Stimulated activated naive CD4-positive, alpha-beta T cell treated with Interleukin-2 at 50 U/mL for 16 hours (primary cell): ENCODE data around the gene GNPDA2.

Experiments used
- DNase-seq: peaks from one replicate; lab custom pipeline; 2025; lab: John Stamatoyannopoulos, UW

GNPDA2 gene

DNA sequence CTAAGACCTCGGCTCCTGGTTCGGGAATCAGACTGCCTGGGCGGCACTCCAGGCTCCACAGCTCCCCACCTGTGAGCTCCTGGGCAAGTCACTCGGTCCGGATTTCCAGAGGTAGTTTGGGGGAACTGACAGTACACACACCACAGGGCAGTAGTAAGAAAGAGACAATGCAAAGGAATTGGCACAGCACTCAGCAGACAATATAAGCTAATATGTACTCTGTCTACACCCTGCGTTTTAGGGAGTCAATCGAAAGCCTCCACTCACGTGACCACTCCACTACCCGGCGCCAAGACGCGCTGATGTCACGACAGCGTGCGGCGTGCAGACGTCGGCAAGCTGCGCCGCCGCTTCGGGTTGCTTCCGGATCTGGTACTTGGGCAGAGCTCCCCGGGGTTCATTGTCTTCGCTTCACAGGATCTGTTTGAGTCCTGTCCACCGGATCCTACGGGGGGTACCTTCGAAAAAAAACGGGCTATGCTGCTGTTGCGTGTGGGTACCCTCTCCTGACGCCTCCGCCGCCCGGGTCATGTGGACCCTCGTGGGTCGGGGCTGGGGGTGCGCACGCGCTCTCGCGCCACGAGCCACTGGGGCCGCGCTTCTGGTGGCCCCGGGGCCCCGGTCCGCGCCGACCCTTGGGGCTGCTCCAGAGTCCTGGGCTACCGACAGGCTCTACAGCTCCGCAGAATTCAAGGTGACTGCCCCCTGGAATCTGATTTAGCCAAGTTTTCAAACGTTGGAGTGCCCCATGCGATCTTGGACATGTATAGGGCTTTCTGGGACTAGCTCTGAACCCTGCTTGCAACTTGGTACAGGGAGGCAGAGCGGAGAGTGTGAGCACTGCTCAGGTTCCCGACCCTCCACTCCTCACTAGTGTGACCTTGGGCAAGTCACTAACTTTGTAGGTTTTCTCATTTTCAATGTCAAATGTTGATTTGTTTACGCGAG is 48.0 kb downstream of the GNPDA2 start, which contains the start of gene GUF1:
Gene GUF1 (plus strand): TSS at position 327 of the 948 bp plus-strand sequence. CDS start 203 bp downstream, at position 530.
- peak; percentile 85 for DNase-seq

GRCh38 chr4:44675366-44675765 is 51.0 kb downstream of the GNPDA2 start:
- DNase-seq: no peak

- no peak for DNase-seq
These were observed 51.9 kb downstream of the GNPDA2 start for GRCh38 chr4:44674471-44674870.

- DNase-seq: no peak
These were observed 54.7 kb downstream of the GNPDA2 start for GRCh38 chr4:44671636-44672035.

DNA sequence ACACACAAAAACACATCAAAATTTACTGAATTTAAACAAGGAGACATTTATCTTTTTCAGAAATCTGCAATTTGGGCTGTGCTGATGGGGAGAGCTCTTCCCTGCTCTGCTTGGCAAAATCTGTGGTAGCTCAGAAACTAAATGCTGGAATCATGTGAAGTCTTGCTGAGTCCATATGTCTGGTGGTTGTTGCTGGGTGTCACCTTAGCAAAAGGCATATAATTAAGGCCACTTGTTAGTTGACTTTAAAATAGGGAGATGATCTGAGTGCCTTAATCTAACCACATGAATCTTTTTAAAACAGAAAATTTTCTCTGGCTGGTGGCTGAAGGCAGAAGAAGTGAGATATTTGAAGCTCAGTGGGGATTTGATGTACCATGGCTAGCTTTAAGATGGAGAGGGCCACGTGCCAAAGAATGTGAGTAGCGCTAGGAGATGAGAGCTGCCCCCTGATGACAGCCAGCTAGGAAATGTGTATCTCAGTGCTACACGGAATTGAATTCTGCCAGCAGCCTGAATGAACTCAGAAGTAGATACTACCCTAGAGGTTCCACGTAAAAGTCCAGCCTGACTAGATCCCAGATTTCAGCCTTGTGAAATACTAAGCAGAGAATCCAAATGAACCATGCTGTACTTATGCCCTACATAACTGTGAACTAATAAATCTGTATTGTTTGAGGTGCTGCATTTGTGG is 55.7 kb downstream of the GNPDA2 start:
- DNase-seq: no peak

GRCh38 chr4:44668526-44668925 is 57.8 kb downstream of the GNPDA2 start:
- DNase-seq: no peak

DNA sequence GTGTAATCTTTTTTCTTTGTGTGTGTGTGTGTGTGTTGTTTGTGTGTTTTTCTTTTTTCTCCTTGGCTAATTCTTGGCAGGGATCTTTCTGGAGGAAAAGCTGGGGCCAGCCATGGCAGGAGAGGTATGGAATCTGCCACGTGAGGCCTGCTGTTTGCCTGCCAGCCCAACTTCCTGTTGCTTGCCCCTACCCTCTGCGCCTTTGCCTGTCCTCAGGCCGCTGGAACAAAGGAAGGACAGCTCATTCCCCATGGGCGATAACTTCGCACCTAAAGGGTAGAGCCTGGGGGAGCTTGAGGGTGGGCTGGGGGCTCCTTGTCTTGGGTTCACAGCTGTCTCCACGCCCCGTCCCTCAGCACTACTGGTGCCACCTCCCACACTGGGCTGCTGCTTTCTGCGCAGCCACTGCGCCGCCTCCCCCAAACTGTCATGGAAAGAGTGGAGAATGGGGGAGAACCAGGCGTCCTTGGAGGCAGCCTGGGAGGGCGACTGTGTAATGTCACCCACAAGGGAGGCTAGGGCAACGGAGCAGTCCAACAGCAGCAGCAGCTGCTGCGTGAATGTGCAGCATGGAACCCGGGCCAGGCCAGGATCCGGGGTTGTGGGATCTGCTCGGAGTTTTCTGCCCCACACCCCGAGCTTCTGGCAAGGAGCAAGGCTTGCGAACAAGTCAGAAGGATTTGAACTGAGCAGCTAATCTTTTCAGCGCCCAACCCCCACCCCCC is 62.7 kb downstream of the GNPDA2 start:
- no peak for DNase-seq

GRCh38 chr4:44662623-44663005 is 63.7 kb downstream of the GNPDA2 start:
- no peak for DNase-seq

- no peak for DNase-seq
These were observed 64.3 kb downstream of the GNPDA2 start for GRCh38 chr4:44661940-44662622.

GRCh38 chr4:44660396-44660795 is 66.0 kb downstream of the GNPDA2 start:
- DNase-seq: no peak

DNA sequence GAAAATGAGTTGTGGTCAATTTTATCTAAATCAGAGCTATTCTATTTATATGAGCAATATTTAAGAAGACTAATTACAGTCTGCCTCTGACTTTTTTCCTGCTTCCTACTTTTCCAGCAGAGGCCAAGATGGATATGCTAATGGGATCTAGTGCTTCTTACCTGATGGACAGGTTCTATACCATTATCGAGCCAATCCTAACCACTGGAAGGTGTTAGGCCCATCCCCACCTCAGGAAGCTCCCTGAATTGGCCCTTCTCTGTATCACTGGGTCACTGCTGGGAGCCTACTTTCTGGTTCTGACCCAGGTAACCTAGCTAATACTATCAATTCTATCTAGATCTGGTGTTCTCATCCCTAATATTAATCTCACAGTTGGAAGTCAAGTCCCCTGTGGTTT is 74.4 kb downstream of the GNPDA2 start:
- no peak for DNase-seq
